Activated T-cell treated with anti-CD3 and anti-CD28 coated beads, Interleukin-2, amount 50 U/mL, for 4 hours (primary cell): Measurements from ENCODE around the gene WDR90. TPM values are rescaled to one million over a fixed set of nuclear protein-coding genes. Genes with fewer than 3 reads are reported as not detected.

Source experiments
- ATAC-seq, 2 donors: fragments of 200-7000 bp; cut with Tn5 transposase; one replicate each; pipeline ENCODE4 v1.10.0; 2021
- DNase-seq: peaks from one replicate; pipeline ENCODE4 v3.0.0-alpha.2; 2020
- H3K27me3 Mint-ChIP-seq: one replicate; pipeline ENCODE4 v1.8.0; 2021; ENCODE audit warnings: low read depth, mixed read lengths
- H3K36me3 Mint-ChIP-seq: one replicate; pipeline ENCODE4 v1.8.0; 2022; ENCODE audit warnings: mixed read lengths; ENCODE audit not compliant: insufficient read depth
- H3K4me1 Mint-ChIP-seq: one replicate; pipeline ENCODE4 v1.8.0; 2021; ENCODE audit warnings: low read depth, mixed read lengths
- H3K4me3 Mint-ChIP-seq: one replicate; pipeline ENCODE4 v1.8.0; 2021; ENCODE audit warnings: mild to moderate bottlenecking, moderate library complexity, mixed read lengths
- H3K9me3 Mint-ChIP-seq: one replicate; pipeline ENCODE4 v1.8.0; 2021; ENCODE audit warnings: mixed read lengths
- total RNA-seq, 3 donors: library from RNA; stranded (reverse); gene quantifications; one replicate each; pipeline ENCODE4 v1.2.1, GENCODE V29; 2021

Gene WDR90
- total RNA-seq, 3 donors from 2014 or later: 81.0 to 104 (median 87.8) TPM

DNA sequence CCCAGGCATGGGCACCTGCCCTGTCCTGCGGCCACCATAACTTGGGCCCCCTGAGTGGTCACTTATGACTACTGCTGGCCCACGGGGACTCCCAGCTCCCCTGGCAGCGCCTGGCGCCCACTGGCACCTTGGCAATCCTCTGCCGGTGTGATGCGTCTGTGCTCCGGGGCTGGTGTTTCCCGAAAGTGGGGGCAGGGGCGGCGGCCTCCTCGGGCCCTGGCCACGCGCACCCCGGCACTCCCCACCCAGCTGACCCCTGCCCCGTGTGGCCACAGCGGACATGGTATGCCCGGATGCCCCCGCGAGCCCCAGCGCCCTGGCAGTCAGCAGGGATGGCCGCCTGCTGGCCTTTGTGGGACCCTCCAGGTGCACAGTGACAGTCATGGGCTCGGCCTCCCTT is 8.3 kb downstream of the WDR90 start:
- ATAC-seq (no peak), DNase-seq (no peak)
- no peaks in the 10 kb centered on the region for H3K9me3 Mint-ChIP-seq
- H3K27me3 Mint-ChIP-seq: no peaks in the 10 kb centered on the region
- no peaks in the 10 kb centered on the region for H3K36me3 Mint-ChIP-seq
- peaks cover 4% of the 10 kb centered on the region for H3K4me1 Mint-ChIP-seq
- H3K4me3 Mint-ChIP-seq: no peak overlapping the region

GRCh38 chr16:658679-659571 is 9.8 kb downstream of the WDR90 start:
- ATAC-seq (no peak), DNase-seq (no peak)
- Mint-ChIP-seq H3K27me3 (no peaks in the 10 kb centered on the region), H3K9me3 (no peaks in the 10 kb centered on the region), H3K4me1 (peaks cover 4% of the 10 kb centered on the region), H3K36me3 (no peaks in the 10 kb centered on the region), H3K4me3 (no peak overlapping the region)

DNA sequence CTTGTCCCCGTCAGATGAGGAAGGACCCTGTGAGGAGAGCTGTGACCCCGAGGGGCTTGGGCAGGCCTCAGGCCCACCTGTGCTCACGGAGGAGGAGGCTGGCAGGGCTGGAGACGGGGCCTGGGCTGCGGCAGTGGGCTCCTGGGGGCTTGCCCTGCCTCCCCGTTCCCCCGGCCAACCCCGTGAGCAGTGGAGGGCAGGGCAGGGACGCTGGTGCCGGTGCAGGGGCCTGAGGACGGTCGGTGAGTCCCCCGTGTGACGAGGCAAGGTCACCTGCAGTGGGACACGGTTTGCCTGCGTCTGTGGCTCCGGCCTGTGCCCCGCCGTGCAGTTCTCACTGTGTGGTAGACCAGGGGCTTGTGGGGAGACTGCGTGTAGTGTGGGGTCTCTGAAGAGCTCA is 10.5 kb downstream of the WDR90 start:
- ATAC-seq: no peak
- Mint-ChIP-seq H3K4me3 (no peak overlapping the region), H3K36me3 (no peaks in the 10 kb centered on the region), H3K27me3 (no peaks in the 10 kb centered on the region), H3K4me1 (peaks cover 4% of the 10 kb centered on the region), H3K9me3 (no peaks in the 10 kb centered on the region)
- DNase-seq: no peak

- H3K27me3 Mint-ChIP-seq: no peaks in the 10 kb centered on the region
- H3K4me1 Mint-ChIP-seq: peaks cover 4% of the 10 kb centered on the region
- DNase-seq (no peak), ATAC-seq (peak; percentile 6 to 7)
- H3K9me3 Mint-ChIP-seq: no peaks in the 10 kb centered on the region
- H3K4me3 Mint-ChIP-seq: no peak overlapping the region
- no peaks in the 10 kb centered on the region for H3K36me3 Mint-ChIP-seq
These were observed 10.9 kb downstream of the WDR90 start for GRCh38 chr16:660132-660458.

DNA sequence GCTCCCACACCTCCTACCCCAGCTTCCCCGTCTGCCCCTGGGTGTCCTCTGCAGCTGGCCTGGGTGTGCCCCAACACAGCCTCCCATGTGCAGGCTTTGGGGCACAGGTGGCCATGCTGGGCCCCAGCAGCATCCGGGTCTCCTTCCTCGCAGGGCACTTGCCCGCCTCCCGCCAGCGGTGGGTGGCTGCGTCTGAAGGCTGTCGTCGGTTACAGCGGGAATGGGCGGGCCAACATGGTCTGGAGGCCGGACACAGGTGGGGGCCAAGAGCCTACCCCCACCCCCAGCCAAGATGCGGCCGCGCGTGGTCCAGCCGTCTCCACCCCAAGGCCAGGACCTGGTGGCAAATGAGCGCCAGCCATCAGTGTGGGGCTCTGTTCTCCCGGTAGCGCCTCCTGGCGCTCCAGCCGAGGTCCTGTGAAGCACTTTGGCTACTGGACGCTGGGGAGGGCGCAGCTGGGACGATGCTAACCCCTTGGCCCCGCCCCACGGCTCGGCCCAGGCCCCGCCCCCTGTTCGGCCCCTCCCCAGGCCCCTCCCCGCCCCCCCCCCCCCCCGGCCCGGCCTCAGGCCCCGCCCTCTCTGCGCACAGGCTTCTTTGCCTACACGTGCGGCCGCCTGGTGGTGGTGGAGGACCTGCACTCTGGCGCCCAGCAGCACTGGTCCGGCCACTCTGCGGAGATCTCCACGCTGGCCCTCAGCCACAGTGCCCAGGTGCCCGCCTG is 11.5 kb downstream of the WDR90 start:
- no peaks in the 10 kb centered on the region for H3K27me3 Mint-ChIP-seq
- H3K36me3 Mint-ChIP-seq: no peaks in the 10 kb centered on the region
- H3K4me3 Mint-ChIP-seq: no peak overlapping the region
- H3K4me1 Mint-ChIP-seq: peaks cover 4% of the 10 kb centered on the region
- DNase-seq: peak; percentile 54
- peak; percentile 70 to 75 for ATAC-seq
- no peaks in the 10 kb centered on the region for H3K9me3 Mint-ChIP-seq

DNA sequence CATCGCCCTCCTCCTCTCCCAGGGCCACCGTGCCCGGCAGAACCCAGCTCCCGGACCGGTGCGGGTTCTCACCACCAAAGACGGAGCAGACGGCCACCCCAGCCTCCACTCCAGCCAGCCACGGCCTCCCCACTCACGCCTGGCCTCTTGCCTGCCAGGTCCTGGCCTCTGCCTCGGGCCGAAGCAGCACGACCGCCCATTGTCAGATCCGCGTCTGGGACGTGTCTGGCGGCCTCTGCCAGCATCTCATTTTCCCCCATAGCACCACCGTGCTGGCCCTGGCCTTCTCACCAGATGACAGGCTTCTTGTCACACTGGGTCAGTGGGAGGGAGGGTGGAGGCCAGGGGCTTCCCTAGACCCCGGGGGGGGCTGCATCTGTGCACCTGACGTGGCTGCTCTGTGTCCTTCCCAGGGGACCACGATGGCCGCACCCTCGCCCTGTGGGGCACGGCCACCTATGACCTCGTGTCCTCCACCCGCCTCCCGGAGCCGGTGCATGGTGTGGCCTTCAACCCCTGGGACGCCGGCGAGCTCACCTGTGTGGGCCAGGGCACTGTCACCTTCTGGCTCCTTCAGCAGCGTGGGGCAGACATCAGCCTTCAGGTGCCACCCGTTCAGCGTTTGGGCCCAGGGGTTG is 12.1 kb downstream of the WDR90 start:
- Mint-ChIP-seq H3K36me3 (no peaks in the 10 kb centered on the region), H3K9me3 (no peaks in the 10 kb centered on the region), H3K4me3 (no peak overlapping the region), H3K4me1 (peaks cover 4% of the 10 kb centered on the region), H3K27me3 (no peaks in the 10 kb centered on the region)
- DNase-seq: no peak
- ATAC-seq: peak in 1 of 2 donors; percentile 6

GRCh38 chr16:662095-662494 is 12.9 kb downstream of the WDR90 start:
- peaks cover 4% of the 10 kb centered on the region for H3K4me1 Mint-ChIP-seq
- H3K9me3 Mint-ChIP-seq: no peaks in the 10 kb centered on the region
- DNase-seq (no peak), ATAC-seq (no peak)
- no peaks in the 10 kb centered on the region for H3K27me3 Mint-ChIP-seq
- H3K36me3 Mint-ChIP-seq: no peaks in the 10 kb centered on the region
- H3K4me3 Mint-ChIP-seq: no peak overlapping the region

DNA sequence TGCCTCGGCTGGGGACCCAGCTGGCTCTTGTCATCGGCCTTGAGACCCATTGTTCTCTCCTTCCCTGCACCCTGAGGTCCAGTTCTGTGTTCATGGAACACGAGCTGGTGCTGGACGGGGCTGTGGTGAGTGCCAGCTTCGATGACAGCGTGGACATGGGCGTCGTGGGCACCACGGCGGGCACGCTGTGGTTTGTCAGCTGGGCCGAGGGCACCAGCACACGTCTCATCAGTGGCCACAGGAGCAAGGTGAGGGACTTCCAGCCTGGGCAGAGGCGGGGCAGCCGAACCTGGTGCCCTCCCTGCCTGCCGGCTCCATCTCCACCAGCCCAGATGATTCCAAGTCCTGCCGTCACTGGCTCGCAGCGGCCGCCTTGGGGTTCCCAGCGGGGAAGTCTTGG is 13.4 kb downstream of the WDR90 start:
- Mint-ChIP-seq H3K4me3 (no peak overlapping the region), H3K4me1 (peaks cover 7% of the 10 kb centered on the region), H3K36me3 (no peaks in the 10 kb centered on the region), H3K9me3 (no peaks in the 10 kb centered on the region), H3K27me3 (no peaks in the 10 kb centered on the region)
- DNase-seq (no peak), ATAC-seq (no peak)

DNA sequence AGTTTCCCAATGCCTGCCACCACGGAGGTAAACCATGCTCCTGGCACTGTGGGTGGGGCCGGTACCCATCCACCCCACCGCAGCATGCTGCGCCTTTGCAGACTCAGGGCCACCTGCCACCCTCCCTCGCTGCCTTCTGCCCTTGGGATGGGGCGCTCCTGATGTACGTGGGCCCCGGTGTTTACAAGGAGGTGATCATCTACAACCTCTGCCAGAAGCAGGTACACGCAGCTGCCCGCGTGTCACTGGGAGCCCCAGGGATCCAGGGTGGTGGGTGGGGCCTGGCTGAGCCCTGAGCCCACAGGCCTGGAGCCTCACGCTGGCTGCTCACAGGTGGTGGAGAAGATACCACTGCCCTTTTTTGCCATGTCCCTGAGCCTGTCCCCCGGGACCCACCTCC is 17.4 kb downstream of the WDR90 start:
- peaks cover 7% of the 10 kb centered on the region for H3K4me1 Mint-ChIP-seq
- DNase-seq (no peak), ATAC-seq (no peak)
- no peak overlapping the region for H3K4me3 Mint-ChIP-seq
- no peaks in the 10 kb centered on the region for H3K9me3 Mint-ChIP-seq
- no peaks in the 10 kb centered on the region for H3K27me3 Mint-ChIP-seq
- peaks cover 3% of the 10 kb centered on the region for H3K36me3 Mint-ChIP-seq

DNA sequence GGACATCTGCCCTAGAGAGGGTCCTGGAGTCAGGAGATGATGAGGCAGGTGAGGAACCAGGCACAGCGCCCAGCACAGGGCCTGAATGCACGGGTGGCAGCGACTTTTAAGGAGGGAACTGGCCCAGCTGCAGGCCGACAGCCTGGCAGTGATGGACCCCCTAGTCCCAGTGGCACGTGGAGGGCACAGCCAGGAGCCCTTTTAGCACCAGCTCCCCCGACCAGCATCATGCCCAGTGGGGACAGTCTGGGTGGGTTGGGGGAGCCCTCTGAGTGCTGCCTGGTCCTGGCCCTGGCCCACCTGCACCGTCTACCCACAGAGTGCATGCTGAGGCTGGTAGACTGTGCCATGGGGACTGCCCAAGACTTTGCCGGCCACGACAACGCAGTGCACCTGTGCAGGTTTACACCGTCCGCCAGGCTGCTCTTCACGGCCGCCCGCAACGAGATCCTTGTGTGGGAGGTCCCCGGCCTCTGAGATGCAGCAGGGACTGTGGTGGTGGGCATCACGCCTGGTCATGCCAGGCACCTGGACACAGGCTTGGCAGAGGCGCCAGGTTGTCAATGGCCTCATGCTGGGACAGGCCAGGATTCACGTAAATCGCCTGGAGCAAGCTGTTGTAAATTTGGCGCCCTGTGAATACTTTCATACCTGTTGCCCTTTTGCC is 18.1 kb downstream of the WDR90 start:
- peaks cover 7% of the 10 kb centered on the region for H3K4me1 Mint-ChIP-seq
- ATAC-seq (no peak), DNase-seq (no peak)
- H3K4me3 Mint-ChIP-seq: peak overlapping the region; percentile 80
- H3K36me3 Mint-ChIP-seq: peaks cover 3% of the 10 kb centered on the region
- no peaks in the 10 kb centered on the region for H3K27me3 Mint-ChIP-seq
- H3K9me3 Mint-ChIP-seq: no peaks in the 10 kb centered on the region

DNA sequence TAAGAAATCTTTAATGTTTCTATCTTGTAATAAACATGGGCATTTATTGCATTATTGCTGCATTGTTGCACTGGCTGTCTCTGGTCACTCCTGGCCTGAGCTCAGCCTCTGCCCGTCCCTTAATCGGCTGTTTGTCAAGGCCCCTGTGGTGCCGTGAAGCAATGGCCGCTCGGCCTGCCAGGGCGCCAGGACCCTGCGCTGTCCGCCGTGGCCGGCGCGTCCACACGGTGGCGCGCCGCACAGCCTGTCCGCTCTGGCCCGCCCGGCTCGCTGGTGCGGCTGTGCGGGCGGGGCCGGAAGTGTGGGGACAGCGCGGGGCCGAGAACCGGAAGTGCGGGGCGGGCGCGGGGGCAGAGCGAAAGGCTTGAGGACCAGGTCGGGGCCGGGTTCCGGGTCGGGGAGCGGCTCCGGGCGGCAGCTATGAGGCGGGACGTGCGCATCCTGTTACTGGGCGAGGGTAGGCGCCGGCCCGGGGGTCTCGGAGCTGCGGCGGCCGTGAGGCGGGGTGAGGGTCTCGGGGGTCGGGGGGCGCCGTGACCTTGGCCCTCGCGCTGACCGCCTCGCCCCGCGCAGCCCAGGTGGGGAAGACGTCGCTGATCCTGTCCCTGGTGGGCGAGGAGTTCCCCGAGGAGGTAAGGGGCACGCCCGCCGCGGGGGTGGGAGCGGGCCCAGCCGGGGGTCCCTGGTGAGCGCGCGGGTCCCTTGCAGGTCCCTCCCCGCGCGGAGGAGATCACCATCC is 18.8 kb downstream of the WDR90 start, which contains the start of gene RHOT2:
TSS of gene RHOT2 (plus strand) at position 353 of the 739 bp plus-strand sequence. CDS start at position 421, 68 bp downstream.
- no peaks in the 10 kb centered on the region for H3K9me3 Mint-ChIP-seq
- H3K27me3 Mint-ChIP-seq: no peaks in the 10 kb centered on the region
- peaks cover 7% of the 10 kb centered on the region for H3K4me1 Mint-ChIP-seq
- H3K4me3 Mint-ChIP-seq: peak within 1 kb of the TSS; percentile 80
- peak; percentile 96 to 97 for ATAC-seq
- H3K36me3 Mint-ChIP-seq: peaks cover 5% of the 10 kb centered on the region
- DNase-seq: peak; percentile 88

DNA sequence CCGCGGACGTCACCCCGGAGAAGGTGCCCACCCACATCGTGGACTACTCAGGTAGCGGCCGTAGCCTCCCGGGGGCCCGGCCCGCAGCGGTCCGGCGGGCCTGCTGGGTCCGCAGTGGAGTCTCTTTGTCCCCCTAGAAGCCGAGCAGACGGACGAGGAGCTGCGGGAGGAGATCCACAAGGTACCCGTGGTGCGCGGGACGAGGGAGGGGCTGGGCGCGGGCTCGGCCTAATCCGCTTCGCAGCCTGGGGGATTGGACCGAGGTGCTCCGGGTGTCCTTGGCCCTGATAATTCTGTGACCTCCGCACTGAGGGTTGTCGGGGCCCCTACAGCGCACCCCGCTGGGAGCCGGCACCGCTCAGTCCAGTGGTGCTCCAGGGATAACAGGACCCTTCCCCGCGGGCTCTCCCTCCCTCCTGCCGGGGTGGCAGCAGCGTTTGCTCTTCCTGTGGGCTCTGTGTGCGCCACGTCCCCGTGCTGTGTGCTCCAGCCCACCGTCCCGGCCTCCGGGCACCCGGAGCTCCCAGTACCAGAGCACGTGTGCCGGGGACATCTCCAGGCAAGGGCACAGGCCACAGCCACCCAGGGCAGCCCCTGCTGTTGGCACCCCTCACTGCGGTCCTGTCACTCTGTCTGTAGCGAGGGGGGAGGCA is 19.5 kb downstream of the WDR90 start:
- no peaks in the 10 kb centered on the region for H3K27me3 Mint-ChIP-seq
- peaks cover 6% of the 10 kb centered on the region for H3K36me3 Mint-ChIP-seq
- H3K4me3 Mint-ChIP-seq: peak overlapping the region; percentile 80
- H3K4me1 Mint-ChIP-seq: peaks cover 7% of the 10 kb centered on the region
- DNase-seq (no peak), ATAC-seq (peak; percentile 7 to 12)
- H3K9me3 Mint-ChIP-seq: no peaks in the 10 kb centered on the region

DNA sequence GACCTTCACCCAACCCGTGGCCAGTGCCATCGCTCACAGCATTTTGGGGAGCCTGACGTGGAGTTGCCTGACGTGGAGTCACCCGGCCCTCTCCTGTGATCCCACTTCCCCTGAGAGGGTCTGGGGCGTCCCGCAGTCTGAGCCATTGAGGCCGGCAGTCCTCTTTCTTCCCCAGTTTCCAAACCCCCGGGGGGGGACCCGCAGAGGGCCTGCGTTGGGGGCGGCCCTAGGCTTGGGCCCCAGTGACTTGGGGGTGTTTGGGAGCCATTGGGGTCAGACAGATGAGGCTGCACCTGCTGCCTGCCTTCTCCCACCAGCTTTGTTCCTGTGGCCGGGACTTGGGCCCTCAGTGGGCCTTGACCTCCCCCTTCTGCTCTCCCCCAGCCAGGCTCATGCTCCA is 20.5 kb downstream of the WDR90 start:
- H3K4me1 Mint-ChIP-seq: peaks cover 7% of the 10 kb centered on the region
- peaks cover 6% of the 10 kb centered on the region for H3K36me3 Mint-ChIP-seq
- peak overlapping the region; percentile 80 for H3K4me3 Mint-ChIP-seq
- no peak for DNase-seq
- ATAC-seq: no peak
- no peaks in the 10 kb centered on the region for H3K9me3 Mint-ChIP-seq
- peaks cover under 1% of the 10 kb centered on the region for H3K27me3 Mint-ChIP-seq
